ENCODE results near the gene MS4A13.

Gene MS4A13

DNA sequence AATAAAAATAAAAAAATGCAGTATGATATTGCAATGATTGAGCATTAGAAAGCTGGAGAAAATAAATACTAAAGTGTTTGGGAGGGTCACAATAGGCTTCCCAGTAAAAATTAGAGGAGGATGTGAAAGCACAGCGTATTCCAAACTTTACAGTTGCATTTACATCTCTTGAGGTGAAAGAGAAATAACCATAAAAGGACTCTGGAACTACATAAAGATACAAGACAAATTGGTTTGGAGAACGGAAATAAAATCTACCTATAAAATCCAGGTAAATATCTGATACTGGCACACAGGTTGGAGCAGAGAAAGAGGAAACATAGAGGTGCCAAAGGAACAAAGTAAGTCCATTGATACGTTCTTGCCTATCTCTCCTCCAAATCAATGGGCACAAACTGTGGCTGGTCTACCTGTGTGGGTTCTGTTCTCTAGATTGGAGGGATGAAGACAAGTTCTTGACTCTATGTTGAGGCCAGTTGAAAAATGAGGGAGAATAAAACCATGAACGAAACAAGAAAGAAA lies 22.6 kb upstream of the MS4A13 start, which contains the start of gene MS4A12:
MS4A12 (plus strand) TSS at position 291 of the 522 bp plus-strand sequence. CDS start 4,541 bp downstream, outside the sequence.
- TF ChIP-seq, protein P1, sequence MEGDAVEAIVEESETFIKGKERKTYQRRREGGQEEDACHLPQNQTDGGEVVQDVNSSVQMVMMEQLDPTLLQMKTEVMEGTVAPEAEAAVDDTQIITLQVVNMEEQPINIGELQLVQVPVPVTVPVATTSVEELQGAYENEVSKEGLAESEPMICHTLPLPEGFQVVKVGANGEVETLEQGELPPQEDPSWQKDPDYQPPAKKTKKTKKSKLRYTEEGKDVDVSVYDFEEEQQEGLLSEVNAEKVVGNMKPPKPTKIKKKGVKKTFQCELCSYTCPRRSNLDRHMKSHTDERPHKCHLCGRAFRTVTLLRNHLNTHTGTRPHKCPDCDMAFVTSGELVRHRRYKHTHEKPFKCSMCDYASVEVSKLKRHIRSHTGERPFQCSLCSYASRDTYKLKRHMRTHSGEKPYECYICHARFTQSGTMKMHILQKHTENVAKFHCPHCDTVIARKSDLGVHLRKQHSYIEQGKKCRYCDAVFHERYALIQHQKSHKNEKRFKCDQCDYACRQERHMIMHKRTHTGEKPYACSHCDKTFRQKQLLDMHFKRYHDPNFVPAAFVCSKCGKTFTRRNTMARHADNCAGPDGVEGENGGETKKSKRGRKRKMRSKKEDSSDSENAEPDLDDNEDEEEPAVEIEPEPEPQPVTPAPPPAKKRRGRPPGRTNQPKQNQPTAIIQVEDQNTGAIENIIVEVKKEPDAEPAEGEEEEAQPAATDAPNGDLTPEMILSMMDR (IDR thresholded peaks at IDR 0.05; ENCODE audit: low read depth, low read length, missing control alignments): no peak
- H3K4me3 ChIP-seq (ENCODE audit: low read depth, low read length): no peak within 1 kb of the TSS
- DNase-seq (ENCODE audit: low read depth): no peak

DNA sequence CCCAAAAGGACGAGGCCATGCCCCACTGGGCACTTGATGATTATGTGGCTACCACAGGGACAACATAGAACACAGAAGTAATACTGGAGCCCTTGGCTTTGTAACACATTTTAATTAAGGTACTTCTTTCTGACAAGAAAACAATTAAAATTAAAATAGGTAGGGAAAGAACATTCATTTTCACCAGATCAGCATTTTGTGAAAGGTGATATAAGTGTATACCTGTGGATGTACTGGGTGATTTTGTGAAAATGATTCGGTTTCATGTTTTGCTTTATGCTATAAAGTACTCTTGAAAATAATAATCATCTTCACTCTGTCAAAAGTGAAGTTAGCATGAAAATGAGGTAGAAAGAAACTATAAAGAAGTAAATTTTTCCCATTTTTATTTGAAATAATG lies 21.7 kb upstream of the MS4A13 start:
- no peak for DNase-seq (ENCODE audit: low read depth)
- no peak overlapping the region for H3K4me3 ChIP-seq (ENCODE audit: low read depth, low read length)
- TF ChIP-seq, protein P1 (IDR thresholded peaks at IDR 0.05; ENCODE audit: low read depth, low read length, missing control alignments): no peak

DNA sequence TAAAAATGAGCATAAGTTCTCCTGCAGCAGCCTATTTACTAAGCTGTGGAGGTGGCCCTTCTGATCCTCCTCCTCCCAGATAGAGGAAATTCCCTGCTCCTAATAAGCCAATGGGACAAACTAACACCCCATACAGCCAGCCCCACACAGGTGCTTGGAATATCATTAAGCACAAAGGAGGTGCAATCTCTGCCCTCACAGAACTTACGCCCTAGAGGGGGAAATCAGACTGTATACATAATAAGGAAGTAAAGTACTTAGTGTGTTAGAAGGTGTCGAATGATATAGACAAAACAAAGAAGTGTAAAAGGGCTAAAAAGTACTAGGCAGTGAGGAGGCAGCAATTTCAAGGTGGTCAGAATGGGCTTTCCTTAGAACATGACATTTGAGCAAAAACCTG lies 16.8 kb upstream of the MS4A13 start:
- DNase-seq (ENCODE audit: low read depth): no peak
- TF ChIP-seq, protein P1 (IDR thresholded peaks at IDR 0.05; ENCODE audit: low read depth, low read length, missing control alignments): no peak
- no peak overlapping the region for H3K4me3 ChIP-seq (ENCODE audit: low read depth, low read length)

DNA sequence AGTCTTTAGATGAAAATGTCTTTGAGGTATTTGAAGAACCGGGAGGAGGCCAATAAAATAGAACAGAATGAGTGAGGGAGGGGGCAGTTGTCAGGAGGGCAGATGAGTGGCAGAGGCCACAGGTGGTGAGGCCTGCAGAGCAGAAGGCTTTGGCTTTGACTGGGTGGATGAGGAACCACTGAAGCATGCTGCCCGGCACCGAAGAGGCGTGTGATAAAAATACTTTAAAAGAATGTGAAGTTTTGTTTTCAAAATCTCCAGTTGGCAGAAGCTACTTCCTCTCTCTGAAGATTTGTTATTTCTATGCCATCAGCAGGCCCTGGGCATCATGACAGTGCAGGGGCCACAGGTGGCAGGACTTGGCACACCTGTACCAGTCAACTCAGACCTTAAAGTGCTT lies 16.3 kb upstream of the MS4A13 start:
- H3K4me3 ChIP-seq (ENCODE audit: low read depth, low read length): no peak overlapping the region
- TF ChIP-seq, protein P1 (IDR thresholded peaks at IDR 0.05; ENCODE audit: low read depth, low read length, missing control alignments): no peak
- DNase-seq (ENCODE audit: low read depth): peak; percentile 41

DNA sequence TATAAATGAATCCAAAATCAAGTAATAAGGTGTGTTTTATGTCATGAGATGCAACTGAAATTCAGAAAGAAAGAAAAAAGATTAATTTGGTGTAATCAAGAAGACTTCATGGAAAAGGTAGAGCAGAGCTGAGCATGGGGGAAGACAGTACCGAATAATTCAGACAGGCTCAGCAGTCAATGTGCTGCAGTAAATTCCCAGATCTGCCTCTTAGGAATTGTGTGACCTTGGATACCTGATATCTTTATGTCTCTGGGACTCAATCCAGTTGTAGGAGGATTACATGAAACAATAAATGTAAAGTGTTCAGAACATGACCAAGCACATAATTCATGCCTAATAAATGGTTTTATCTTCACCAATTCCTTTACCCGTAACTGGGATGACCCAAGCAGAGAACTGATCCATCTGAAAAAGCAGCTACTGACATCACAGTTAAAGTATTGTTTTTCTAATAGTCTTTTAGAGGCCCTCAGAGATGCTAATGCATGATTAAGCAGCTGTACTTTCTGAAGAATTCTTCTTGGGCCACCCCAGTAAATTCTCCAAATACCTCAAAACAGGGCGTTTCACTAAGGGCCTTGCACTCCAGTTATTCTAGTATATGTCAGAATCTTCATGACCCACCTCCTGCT lies 14.8 kb upstream of the MS4A13 start:
- DNase-seq (ENCODE audit: low read depth): no peak
- TF ChIP-seq, protein P1 (IDR thresholded peaks at IDR 0.05; ENCODE audit: low read depth, low read length, missing control alignments): no peak
- no peak overlapping the region for H3K4me3 ChIP-seq (ENCODE audit: low read depth, low read length)

DNA sequence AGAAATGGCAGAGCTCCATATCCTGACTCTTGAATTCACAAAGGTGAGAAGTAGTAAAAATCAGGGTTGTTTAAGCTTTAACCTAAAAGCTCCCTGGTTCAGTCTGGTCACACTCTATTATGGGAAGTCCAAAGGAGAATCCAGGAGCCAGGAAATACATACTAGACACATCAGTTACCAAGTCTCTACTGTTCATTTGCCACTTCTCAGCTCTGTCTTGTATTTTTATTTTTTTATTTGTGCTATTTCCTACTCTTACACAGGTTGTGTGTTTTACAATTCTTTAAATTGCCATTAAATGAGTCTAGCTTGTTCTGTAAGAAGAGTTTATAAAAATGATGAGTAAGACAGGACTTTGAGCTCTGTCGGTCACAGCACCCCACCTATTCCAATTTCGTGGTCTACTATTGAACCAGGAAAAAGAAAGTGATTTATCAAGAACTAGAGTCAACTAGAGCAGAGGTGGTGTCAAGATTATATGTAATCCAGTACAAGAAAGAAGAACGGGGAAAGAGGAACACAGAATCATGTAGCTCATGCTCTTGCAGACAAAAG lies 12.9 kb upstream of the MS4A13 start:
- no peak overlapping the region for H3K4me3 ChIP-seq (ENCODE audit: low read depth, low read length)
- TF ChIP-seq, protein P1 (IDR thresholded peaks at IDR 0.05; ENCODE audit: low read depth, low read length, missing control alignments): no peak
- no peak for DNase-seq (ENCODE audit: low read depth)
